DOHH2 (cell line): ENCODE data around the gene FA2H.
"Not testable (repeated sequence)": the region's sequence is repeated elsewhere in the genome, so short reads cannot be mapped to it uniquely, and the experiment has no call there.

Experiments used
- H3F3A ChIP-seq: fragments of 200-600 bp; sonication (generic), shearing (Covaris generic); 2 replicates; pipeline ENCODE4 v1.6.0; 2016; ENCODE audit warnings: antibody characterized with exemption, mild to moderate bottlenecking; ENCODE audit not compliant: control insufficient read depth, insufficient read depth
- H3K27ac ChIP-seq: fragments of 200-600 bp; sonication (generic); 2 replicates; pipeline ENCODE4 v1.5.1; 2014; ENCODE audit warnings: low read depth, mild to moderate bottlenecking, low read length, moderate library complexity
- H3K27me3 ChIP-seq: fragments of 200-600 bp; sonication (generic); 2 replicates; pipeline ENCODE4 v1.6.1; 2014; ENCODE audit warnings: mild to moderate bottlenecking, low read length, mixed read lengths; ENCODE audit not compliant: control insufficient read depth
- H3K36me3 ChIP-seq: fragments of 200-600 bp; sonication (generic); 2 replicates; pipeline ENCODE4 v1.6.1; 2014; ENCODE audit warnings: mild to moderate bottlenecking, low read length, moderate library complexity, mixed read lengths; ENCODE audit not compliant: control insufficient read depth
- H3K4me1 ChIP-seq: fragments of 200-600 bp; sonication (generic); 2 replicates; pipeline ENCODE4 v1.6.1; 2014; ENCODE audit warnings: mild to moderate bottlenecking, low read length, mixed read lengths; ENCODE audit not compliant: control insufficient read depth
- H3K4me2 ChIP-seq: fragments of 200-600 bp; sonication (generic); 2 replicates; pipeline ENCODE4 v1.6.0; 2014; ENCODE audit warnings: mild to moderate bottlenecking, low read length, moderate library complexity
- H3K4me3 ChIP-seq: fragments of 200-600 bp; sonication (generic); 2 replicates; pipeline ENCODE4 v1.5.1; 2014; ENCODE audit warnings: mild to moderate bottlenecking, low read length, mixed read lengths
- H3K79me2 ChIP-seq: fragments of 200-600 bp; sonication (generic); 2 replicates; pipeline ENCODE4 v1.6.1; 2014; ENCODE audit warnings: mild to moderate bottlenecking, low read length, mixed read lengths; ENCODE audit not compliant: control insufficient read depth
- H3K9me2 ChIP-seq: fragments of 200-600 bp; sonication (generic); replicated peaks from 2 replicates; pipeline ENCODE4 v1.6.1; 2014; ENCODE audit warnings: mild to moderate bottlenecking, low read length, mixed read lengths; ENCODE audit not compliant: control insufficient read depth
- H3K9me3 ChIP-seq: fragments of 200-600 bp; sonication (generic); 2 replicates; pipeline ENCODE4 v1.6.1; 2014; ENCODE audit warnings: antibody characterized with exemption, low read length, mixed read lengths; ENCODE audit not compliant: control insufficient read depth, insufficient read depth
- H4K20me1 ChIP-seq: fragments of 200-600 bp; sonication (generic); 2 replicates; pipeline ENCODE4 v1.6.0; 2014; ENCODE audit warnings: low read depth, mild to moderate bottlenecking, antibody characterized with exemption, low read length, moderate library complexity; ENCODE audit not compliant: control insufficient read depth, insufficient read depth
- CTCF ChIP-seq: fragments of 200-600 bp; sonication (generic); IDR thresholded peaks from one replicate; pipeline ENCODE4 v1.5.1; 2014; ENCODE audit warnings: antibody characterized with exemption, mild to moderate bottlenecking, low read depth, low read length; ENCODE audit not compliant: poor library complexity, severe bottlenecking
- EZH2phosphoT487 ChIP-seq: fragments of 200-600 bp; sonication (generic); IDR thresholded peaks from 2 replicates; pipeline ENCODE4 v1.6.1; 2017; ENCODE audit warnings: borderline replicate concordance, mild to moderate bottlenecking, antibody characterized with exemption, low read length, moderate library complexity, mixed read lengths

Gene FA2H

GRCh38 chr16:74811911-74812310 is 37.3 kb upstream of the FA2H start:
- peaks cover 10% of the 10 kb centered on the region; the same call in 1 of the 2 replicates for H3K27me3 ChIP-seq
- TF ChIP-seq CTCF (no peak), EZH2phosphoT487 (no peak)
- H3K4me2 ChIP-seq = no peak overlapping the region
- no peaks in the 10 kb centered on the region for H3K79me2 ChIP-seq
- no peaks in the 10 kb centered on the region for H4K20me1 ChIP-seq
- H3K36me3 ChIP-seq = no peaks in the 10 kb centered on the region
- peaks cover 5% of the 10 kb centered on the region for H3K4me1 ChIP-seq
- H3K9me3 ChIP-seq = peaks cover 6% of the 10 kb centered on the region; the same call in 1 of the 2 replicates
- H3K27ac ChIP-seq = no peak overlapping the region
- no peaks in the 10 kb centered on the region for H3F3A ChIP-seq
- no peaks in the 10 kb centered on the region for H3K9me2 ChIP-seq
- no peak overlapping the region for H3K4me3 ChIP-seq

- H3K9me3 ChIP-seq, H4K20me1 ChIP-seq, H3K27me3 ChIP-seq, H3K79me2 ChIP-seq, H3K4me1 ChIP-seq, H3K9me2 ChIP-seq, H3K27ac ChIP-seq, H3K4me2 ChIP-seq, H3F3A ChIP-seq, H3K36me3 ChIP-seq, H3K4me3 ChIP-seq: not testable (repeated sequence)
These were observed 36.6 kb upstream of the FA2H start for GRCh38 chr16:74811216-74811615.

GRCh38 chr16:74807052-74807646 is 32.5 kb upstream of the FA2H start:
- H3K4me1 ChIP-seq = no peaks in the 10 kb centered on the region
- H4K20me1 ChIP-seq = no peaks in the 10 kb centered on the region
- H3K4me2 ChIP-seq = no peak overlapping the region
- TF ChIP-seq EZH2phosphoT487 = no peak
- no peak for TF ChIP-seq CTCF
- H3K27ac ChIP-seq = no peak overlapping the region
- H3K27me3 ChIP-seq = peaks cover 7% of the 10 kb centered on the region
- no peaks in the 10 kb centered on the region for H3K36me3 ChIP-seq
- peaks cover 8% of the 10 kb centered on the region; the same call in 1 of the 2 replicates for H3K9me3 ChIP-seq
- no peaks in the 10 kb centered on the region for H3K9me2 ChIP-seq
- no peaks in the 10 kb centered on the region for H3K79me2 ChIP-seq
- H3F3A ChIP-seq = no peaks in the 10 kb centered on the region
- no peak overlapping the region for H3K4me3 ChIP-seq

- TF ChIP-seq CTCF = no peak
- no peak for TF ChIP-seq EZH2phosphoT487
- Histone ChIP-seq H3K9me2 (no peaks in the 10 kb centered on the region), H3K27me3 (peaks cover 16% of the 10 kb centered on the region), H3F3A (no peaks in the 10 kb centered on the region), H3K36me3 (no peaks in the 10 kb centered on the region), H3K4me3 (no peak overlapping the region), H3K4me1 (no peaks in the 10 kb centered on the region), H3K4me2 (no peak overlapping the region), H3K79me2 (no peaks in the 10 kb centered on the region), H4K20me1 (no peaks in the 10 kb centered on the region), H3K27ac (no peak overlapping the region), H3K9me3 (no peaks in the 10 kb centered on the region)
These were observed 25.7 kb upstream of the FA2H start for GRCh38 chr16:74800216-74800871.
